IMR-90 (cell line): Measurements from ENCODE around the gene PPL.

Experiments
- CEBPB ChIP-seq: IDR thresholded peaks from 2 replicates; pipeline ENCODE4 v1.6.1; 2012; ENCODE audit warnings: low read depth, low read length, improper control_type of control experiment
- CTCF ChIP-seq: conservative IDR thresholded peaks from 2 replicates; pipeline ENCODE4 v1.5.1; 2012; ENCODE audit warnings: mild to moderate bottlenecking, low read depth, low read length, improper control_type of control experiment
- MAFK ChIP-seq: IDR thresholded peaks from 2 replicates; pipeline ENCODE4 v1.6.1; 2012; ENCODE audit warnings: low read depth, low read length, improper control_type of control experiment
- POLR2A ChIP-seq: IDR thresholded peaks from 2 replicates; pipeline ENCODE4 v1.6.1; 2012; ENCODE audit warnings: mild to moderate bottlenecking, low read depth, low read length
- RAD21 ChIP-seq: IDR thresholded peaks from 2 replicates; pipeline ENCODE4 v1.6.1; 2012; ENCODE audit warnings: low read length, improper control_type of control experiment

GRCh38 chr16:4937782-4938682 lies 1.1 kb upstream of the PPL start:
- TF ChIP-seq CEBPB = 0 out of 2 replicates have a peak, but pooled peaks have one; percentile 11
- no peak for TF ChIP-seq MAFK
- TF ChIP-seq CTCF = no peak
- TF ChIP-seq RAD21 = no peak
- TF ChIP-seq POLR2A = no peak
